Measurements from ENCODE around the gene SLC16A2.
"Not testable (repeated sequence)": the region's sequence is repeated elsewhere in the genome, so short reads cannot be mapped to it uniquely, and the experiment has no call there.

Gene SLC16A2

DNA sequence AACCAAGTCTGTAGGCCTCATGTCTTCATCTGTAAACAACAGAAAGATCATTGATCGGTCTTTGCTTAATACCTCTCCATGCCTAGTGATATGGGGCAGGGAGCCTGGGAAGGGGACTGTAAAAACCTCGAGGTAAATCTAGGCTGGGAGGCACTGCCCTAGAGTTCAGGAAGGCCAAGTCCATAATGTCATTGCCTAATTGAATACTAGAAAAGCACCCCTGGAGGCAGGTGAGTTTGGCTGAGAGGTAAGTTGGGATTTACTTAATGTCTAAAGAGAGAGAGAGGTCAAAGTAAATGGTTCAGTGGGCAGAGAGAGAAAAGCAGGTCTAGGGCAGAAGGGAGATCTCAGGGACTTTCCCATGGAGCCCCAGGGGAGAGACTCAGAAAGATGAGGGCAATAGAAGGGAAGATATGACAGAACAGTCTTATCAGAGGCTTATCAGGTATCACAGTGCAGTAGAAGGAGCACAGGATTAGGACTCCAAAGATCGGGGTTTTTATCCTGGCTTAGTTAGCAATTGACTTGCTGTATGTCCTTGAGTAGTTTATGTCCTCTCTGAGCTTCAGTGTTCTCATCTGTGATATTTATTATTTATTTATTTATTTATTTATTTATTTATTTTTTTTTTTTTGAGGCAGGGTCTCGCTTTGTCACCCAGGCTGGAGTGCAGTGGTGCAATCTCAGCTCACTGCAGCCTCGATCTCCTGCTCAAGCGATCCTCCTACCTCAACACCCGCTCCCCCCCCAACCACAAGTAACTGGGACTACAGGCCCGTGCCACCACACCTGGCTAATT is 85.2 kb downstream of the SLC16A2 start:
- DNase-seq (ENCODE audit: low read depth in 3 of 3, low spot score in 1 of 3), result no peak

GRCh38 chrX:74507191-74507590 is 85.9 kb downstream of the SLC16A2 start:
- DNase-seq (ENCODE audit: low read depth in 3 of 3, low spot score in 1 of 3), result no peak

DNA sequence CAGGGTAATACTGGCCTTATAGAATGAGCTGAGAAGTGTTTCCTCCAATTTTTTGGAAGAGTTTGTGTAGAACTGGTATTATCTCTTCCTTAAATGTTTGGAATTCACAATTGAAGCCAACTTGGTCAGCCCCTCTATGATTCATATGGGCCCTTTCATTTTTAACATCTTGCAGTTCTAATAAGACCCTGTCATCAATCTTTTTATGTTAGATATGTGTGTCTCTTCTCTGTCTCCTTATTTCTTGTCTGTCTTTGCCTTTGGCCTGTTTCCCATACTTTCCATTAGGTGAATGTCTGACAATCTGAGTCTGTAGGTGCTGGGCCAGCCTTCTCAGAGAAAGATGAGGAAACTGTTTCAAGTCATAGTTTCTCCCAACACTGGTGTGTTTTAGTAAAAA is 88.7 kb downstream of the SLC16A2 start:
- DNase-seq (ENCODE audit: low read depth in 3 of 3, low spot score in 1 of 3), result no peak

GRCh38 chrX:74510401-74510800 is 89.1 kb downstream of the SLC16A2 start:
- no peak for DNase-seq (ENCODE audit: low read depth in 3 of 3, low spot score in 1 of 3)

- no peak for DNase-seq (ENCODE audit: low read depth in 3 of 3, low spot score in 1 of 3)
Observed at GRCh38 chrX:74511704-74512103, 90.4 kb downstream of the SLC16A2 start.

DNA sequence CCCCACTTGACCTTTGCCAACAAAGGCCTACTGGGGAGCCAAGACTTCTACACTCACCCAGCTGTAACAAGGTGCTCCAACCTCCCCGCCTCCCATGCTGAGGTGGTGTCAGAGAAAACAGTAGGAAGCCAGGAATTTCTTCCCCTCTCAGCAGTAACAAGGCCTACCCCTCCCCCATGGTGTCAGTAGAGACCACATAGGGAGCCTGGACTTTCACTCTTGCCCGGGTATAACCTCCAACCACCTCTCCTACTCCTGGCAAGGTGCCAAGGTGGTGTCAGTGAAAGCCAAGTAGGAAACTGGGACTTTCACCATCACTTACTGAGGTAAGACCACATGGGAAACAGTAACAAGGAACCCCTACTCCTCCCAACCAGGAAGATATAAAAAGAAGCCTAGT is 93.1 kb downstream of the SLC16A2 start:
- DNase-seq (ENCODE audit: low read depth in 3 of 3, low spot score in 1 of 3), result no peak

DNA sequence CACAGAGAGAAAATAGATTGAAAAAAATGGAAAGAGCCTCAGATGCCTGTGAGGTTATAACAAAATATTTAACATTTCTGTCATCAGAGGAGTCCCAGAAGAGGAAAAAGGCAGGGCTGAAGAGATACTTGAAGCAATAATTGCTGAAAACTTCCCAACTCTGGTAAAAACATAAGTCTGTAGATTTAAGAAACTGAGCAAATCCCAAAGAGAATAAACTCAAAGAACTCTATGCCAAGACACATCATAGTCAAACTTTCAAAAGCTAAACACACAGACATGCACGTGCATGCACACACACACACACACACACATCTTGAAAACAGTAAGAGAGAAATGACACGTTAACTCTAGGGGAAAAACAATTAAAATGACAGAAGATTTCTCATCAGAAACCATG is 94.1 kb downstream of the SLC16A2 start:
- DNase-seq (ENCODE audit: low read depth in 3 of 3, low spot score in 1 of 3), result no peak

DNA sequence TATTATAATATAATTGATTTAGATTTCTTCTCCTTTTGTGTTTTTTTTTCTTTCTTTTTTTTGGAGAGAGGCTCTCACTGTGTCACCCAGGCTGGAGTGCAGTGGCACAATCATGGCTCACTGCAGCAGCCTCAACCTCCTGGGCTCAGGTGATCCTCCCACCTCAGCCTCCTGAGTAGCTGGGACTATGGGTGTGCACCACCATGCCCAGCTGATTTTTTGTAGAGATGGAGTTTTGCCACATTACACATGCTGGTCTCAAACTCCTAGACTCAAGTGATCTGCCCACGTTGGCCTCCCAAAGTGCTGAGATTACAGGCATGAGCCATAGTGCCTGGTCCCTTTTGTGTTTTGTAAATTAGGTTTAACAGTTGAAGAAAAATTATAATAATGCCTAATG is 94.7 kb downstream of the SLC16A2 start:
- DNase-seq (ENCODE audit: low read depth in 3 of 3, low spot score in 1 of 3), result not testable (repeated sequence)

GRCh38 chrX:74519870-74520269 is 98.6 kb downstream of the SLC16A2 start:
- no peak for DNase-seq (ENCODE audit: low read depth in 3 of 3, low spot score in 1 of 3)

GRCh38 chrX:74520291-74520690 is 99.0 kb downstream of the SLC16A2 start:
- DNase-seq (ENCODE audit: low read depth in 3 of 3, low spot score in 1 of 3), result no peak

- DNase-seq (ENCODE audit: low read depth in 3 of 3, low spot score in 1 of 3), result no peak
Observed at GRCh38 chrX:74520896-74521295, 99.6 kb downstream of the SLC16A2 start.

GRCh38 chrX:74521961-74522751 is 100.9 kb downstream of the SLC16A2 start:
- no peak for DNase-seq (ENCODE audit: low read depth in 3 of 3, low spot score in 1 of 3)

- no peak for DNase-seq (ENCODE audit: low read depth in 3 of 3, low spot score in 1 of 3)
Observed at GRCh38 chrX:74523224-74523623, 101.9 kb downstream of the SLC16A2 start.

- no peak for DNase-seq (ENCODE audit: low read depth in 3 of 3, low spot score in 1 of 3)
Observed at GRCh38 chrX:74523870-74524735, 102.8 kb downstream of the SLC16A2 start.

DNA sequence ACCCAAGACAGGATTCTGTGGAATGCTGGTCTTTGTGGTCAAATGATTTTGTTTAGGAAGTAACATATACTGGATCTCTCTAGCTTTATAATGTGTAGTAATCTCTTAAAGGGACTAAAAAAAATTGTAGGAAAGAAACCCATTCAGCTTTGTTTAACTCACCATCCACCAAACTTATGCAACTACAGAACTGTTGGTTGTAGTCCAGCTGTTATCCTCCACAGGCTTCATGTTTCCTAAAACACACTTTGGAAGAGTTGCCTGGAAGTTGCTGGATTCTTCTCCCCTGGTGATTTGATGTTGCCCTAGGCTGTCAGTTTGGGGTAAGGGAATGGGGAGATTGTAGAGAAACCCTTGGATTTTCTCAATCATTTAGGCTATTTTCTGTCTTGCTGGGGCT is 103.8 kb downstream of the SLC16A2 start:
- DNase-seq (ENCODE audit: low read depth in 3 of 3, low spot score in 1 of 3), result no peak

- DNase-seq (ENCODE audit: low read depth in 3 of 3, low spot score in 1 of 3), result no peak
Observed at GRCh38 chrX:74526764-74527163, 105.5 kb downstream of the SLC16A2 start.

GRCh38 chrX:74527350-74527749 is 106.1 kb downstream of the SLC16A2 start:
- DNase-seq (ENCODE audit: low read depth in 3 of 3, low spot score in 1 of 3), result no peak

GRCh38 chrX:74529311-74529710 is 108.0 kb downstream of the SLC16A2 start:
- DNase-seq (ENCODE audit: low read depth in 3 of 3, low spot score in 1 of 3), result no peak

DNA sequence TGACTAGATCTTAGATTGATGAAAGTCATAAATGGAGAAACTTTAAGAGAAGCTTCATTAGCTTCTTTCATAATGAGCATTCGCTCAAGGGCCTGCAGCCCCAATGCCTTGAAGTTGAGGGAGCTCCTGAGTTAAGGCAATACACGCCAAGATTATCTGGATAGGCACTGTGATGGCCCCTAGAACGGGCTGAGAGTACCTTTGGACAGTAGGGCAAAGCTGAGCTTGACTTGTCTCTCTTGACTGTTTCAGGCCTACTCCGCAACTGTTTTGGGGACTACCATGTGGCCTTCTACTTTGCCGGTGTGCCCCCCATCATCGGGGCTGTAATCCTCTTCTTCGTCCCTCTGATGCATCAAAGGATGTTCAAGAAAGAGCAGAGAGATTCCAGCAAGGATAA is 109.8 kb downstream of the SLC16A2 start:
- no peak for DNase-seq (ENCODE audit: low read depth in 3 of 3, low spot score in 1 of 3)

GRCh38 chrX:74534569-74535038 is 113.3 kb downstream of the SLC16A2 start:
- no peak for DNase-seq (ENCODE audit: low read depth in 3 of 3, low spot score in 1 of 3)

- no peak for DNase-seq (ENCODE audit: low read depth in 3 of 3, low spot score in 1 of 3)
Observed at GRCh38 chrX:74535086-74535407, 113.8 kb downstream of the SLC16A2 start.
